ENCODE data around the gene EEF1AKMT2.
A peak's percentile ranks its signal among the peaks of the same experiment; 100 is the strongest.

Gene EEF1AKMT2

GRCh38 chr10:124717911-124718741 is 73.6 kb downstream of the EEF1AKMT2 start:
- DNase-seq, result peak; percentile 91

GRCh38 chr10:124717041-124717757 is 74.5 kb downstream of the EEF1AKMT2 start:
- no peak for DNase-seq

GRCh38 chr10:124716369-124716768 is 75.3 kb downstream of the EEF1AKMT2 start:
- DNase-seq, result no peak

GRCh38 chr10:124715439-124715838 is 76.2 kb downstream of the EEF1AKMT2 start:
- no peak for DNase-seq

- DNase-seq, result no peak
Measured at GRCh38 chr10:124713679-124714255, 77.9 kb downstream of the EEF1AKMT2 start.

- DNase-seq, result no peak
Measured at GRCh38 chr10:124712704-124713407, 78.8 kb downstream of the EEF1AKMT2 start.

GRCh38 chr10:124711145-124711544 is 80.5 kb downstream of the EEF1AKMT2 start:
- DNase-seq, result no peak

- DNase-seq, result no peak
Measured at GRCh38 chr10:124710266-124710881, 81.3 kb downstream of the EEF1AKMT2 start.

GRCh38 chr10:124709861-124710260 is 81.8 kb downstream of the EEF1AKMT2 start:
- DNase-seq, result no peak

GRCh38 chr10:124708922-124709520 is 82.7 kb downstream of the EEF1AKMT2 start:
- DNase-seq, result no peak

GRCh38 chr10:124708246-124708779 is 83.4 kb downstream of the EEF1AKMT2 start:
- no peak for DNase-seq

Data from CD4-positive, alpha-beta T cell treated with Interleukin-17A for 1 hour (primary cell).